Left cardiac atrium (tissue), 4 donors: ENCODE data around the gene FGGY. TPM values are rescaled to one million over a fixed set of nuclear protein-coding genes. Genes with fewer than 3 reads are reported as not detected.

Source experiments
- ATAC-seq, 2 donors: fragments of 200-7000 bp; cut with Tn5 transposase; one replicate each; pipeline ENCODE4 v1.9.1; 2020; ENCODE audit warnings: mild to moderate bottlenecking in 2 of 2, moderate library complexity in 2 of 2
- DNase-seq: peaks from one replicate; pipeline ENCODE4 v3.0.0-alpha.2; 2020
- intact Hi-C, 2 donors: fragments of 100-400 bp; cut with DNase I; formaldehyde crosslinking; loops; one replicate each; pipeline versions ENCODE4 v1.14.1 to v1.15.1; 2022 to 2023
- total RNA-seq, 2 donors: library from RNA; stranded (reverse); fragmentation: NEBNext Ultra II Directional; extraction: Animal tissue kit (Norgen Biotek cat#: 25700); gene quantifications; one replicate each; pipeline ENCODE4 v1.2.1, GENCODE V29; 2021
- donor health status: DM: no; HTN: yes; CAD: no.
- donor health status: DM: no; HTN: yes; CAD: no; lungs with severe emphysema.
- donor health status: DM: yes; HTN: yes; CAD: no.
- donor health status: Dilated cardiomyopathy.

The FGGY gene
- total RNA-seq, 2 donors from 2014 or later = 14.0 to 21.6 TPM

DNA sequence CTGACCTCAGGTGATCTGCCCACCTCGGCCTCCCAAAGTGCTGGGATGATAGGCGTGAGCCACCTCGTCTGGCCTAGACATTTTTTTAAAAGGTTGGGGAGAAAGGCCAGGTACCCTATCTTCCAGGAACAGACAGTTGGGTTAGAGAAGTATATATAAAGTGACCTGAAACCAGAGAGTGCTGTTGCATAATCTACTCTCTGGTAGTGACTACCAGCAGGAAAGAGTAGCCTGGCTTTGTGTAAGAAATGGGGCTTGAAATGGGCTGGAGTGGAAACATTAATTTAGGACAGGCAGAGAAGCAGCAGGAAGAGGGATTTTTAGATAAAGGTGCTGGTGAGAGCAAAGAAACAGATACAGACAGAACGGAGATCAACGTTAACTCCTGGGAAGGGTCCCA, 392.1 kb downstream of the FGGY start:
- intact Hi-C loops = no loop called here
- DNase-seq (no peak), ATAC-seq (no peak)

DNA sequence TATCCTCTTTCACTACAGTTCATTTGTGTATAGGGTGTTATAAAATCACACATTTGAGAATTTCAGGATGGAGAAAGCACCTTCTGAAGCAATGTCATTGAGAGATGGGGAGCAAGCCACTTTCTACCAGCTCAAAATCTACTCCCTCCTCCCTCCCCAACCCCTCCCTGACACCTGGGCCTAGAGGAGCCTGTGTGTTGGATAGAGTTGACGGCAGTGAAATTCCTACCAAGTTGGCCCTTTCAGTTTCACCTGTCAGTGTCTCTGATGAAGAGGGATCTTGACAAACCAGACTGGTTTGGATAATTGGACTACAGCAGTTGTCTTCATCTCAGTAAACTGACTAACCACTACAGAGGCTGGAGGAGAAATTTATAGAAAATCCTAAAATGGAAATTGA, 392.8 kb downstream of the FGGY start:
- ATAC-seq (no peak), DNase-seq (no peak)
- intact Hi-C loops = no loop called here

DNA sequence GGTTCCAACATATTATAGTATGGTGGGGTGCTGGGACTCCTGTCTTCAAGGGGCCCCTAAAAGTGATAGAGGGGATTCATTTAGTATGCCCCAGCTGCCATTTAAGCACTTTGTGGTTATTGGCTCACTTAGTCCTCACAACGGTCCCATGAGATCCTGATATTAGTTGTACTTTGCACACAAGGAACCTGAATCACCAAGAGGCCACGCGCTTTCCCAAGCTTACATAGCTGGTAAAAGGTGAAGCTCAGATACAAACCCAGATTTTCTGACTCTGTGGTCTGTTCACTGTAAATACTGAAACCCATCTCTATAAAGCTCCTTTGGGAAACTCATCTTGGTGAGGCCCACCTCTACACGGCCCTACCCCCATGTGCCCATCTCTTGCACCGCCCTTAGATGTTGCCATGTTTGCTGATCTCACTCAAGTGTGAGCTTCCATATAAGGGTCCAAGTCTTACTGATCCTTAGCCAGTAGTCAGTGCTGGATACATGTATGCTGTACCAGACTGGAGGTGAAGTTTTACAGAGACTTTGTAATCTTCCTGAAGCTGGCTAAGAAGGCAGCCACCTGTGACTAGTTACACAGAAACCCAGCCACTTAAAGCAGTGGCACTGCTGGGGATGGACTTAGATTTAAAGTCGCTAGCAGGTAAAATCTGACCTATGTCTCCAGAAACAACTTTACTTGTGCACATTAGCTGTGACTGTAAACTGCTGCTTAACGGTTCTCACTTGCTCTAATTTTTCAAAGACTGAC, 393.5 kb downstream of the FGGY start:
- no peak for ATAC-seq
- no peak for DNase-seq
- intact Hi-C loops = no loop called here

DNA sequence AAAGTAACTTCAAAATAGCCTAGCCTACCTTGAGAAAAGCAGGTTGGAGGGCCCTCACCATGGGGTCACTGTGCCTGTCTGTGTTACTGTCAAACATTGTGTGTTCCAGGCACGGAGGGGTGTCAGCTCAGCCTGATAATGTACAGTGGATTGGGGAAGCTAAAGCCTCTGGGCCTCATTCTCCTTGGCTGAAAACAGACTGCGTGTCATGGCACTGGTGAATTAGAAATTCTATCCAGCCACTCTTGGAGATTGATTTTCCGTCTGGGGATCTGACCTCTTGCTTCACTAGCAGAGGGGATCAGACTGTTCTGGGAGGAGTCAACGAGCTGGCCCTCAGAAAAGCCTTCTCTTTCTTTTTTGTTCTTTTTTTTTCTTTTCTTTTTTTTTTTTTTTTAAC, 394.4 kb downstream of the FGGY start:
- peak; percentile 74 to 92 for ATAC-seq
- DNase-seq = peak; percentile 31
- intact Hi-C loops = no loop called here

DNA sequence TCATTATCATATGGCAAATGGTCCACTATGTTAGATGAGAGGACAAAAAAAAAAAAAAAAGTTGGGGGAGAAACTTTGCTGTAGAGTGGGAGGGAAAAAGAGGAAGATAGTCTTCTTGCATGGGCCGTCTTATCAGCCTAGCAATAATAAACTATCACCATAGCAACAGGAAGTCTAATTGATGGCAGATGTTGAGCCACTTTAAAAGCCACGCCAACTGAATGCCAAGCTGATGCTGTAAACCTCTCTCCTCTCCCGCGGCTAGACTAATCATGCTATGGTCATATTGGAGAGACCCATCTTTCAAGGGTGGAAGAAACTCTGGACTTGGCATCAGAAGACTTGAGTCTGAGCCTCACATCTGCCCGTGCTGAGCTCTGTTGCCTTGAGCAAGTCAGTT, 395.7 kb downstream of the FGGY start:
- ATAC-seq (peak; percentile 54 to 79), DNase-seq (no peak)
- intact Hi-C loops = no loop called here

DNA sequence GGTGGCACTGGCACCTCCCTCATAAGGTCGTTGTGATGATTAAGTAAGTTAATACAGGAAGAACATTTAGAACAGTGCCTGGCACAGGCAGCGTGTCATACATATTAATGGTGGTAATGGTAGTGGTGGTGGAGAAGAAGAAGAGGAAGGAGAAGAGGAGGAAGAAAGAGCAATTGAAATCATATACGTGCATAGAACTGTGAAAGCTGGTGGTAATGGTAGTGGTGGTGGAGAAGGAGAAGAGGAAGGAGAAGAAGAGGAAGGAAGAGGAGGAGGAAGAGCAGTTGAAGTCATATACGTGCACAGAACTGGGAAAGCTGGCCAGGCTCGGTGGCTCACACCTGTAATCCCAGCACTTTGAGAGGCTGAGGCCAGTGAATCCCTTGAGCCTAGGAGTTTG, 396.5 kb downstream of the FGGY start:
- DNase-seq (no peak), ATAC-seq (peak in 1 of 2 donors; percentile 5)
- intact Hi-C loops = no loop called here

DNA sequence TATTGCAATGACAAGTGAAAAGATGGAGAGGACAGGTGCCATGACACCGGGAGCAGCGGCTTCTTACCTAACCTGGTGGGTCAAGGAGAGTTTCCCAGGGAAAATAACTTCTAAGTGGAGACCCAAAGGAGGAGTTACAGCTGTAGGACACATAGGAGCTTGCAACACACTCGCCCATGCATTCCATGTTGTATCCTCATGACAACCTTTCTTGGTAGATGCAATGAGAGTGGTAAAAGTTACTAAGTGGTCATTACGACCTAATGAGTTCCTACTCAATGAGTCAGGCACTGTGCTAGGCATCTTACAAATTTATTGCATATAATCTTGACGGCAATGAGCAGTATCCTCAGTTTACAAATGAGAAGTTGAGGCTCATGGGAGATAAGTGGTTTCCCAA, 398.4 kb downstream of the FGGY start:
- intact Hi-C loops = loop anchor here in 1 of 2 donors (5.0 kb wide), 1 partner anchor 398 kb away; the partner anchor contains the start of gene FGGY
- no peak for DNase-seq
- no peak for ATAC-seq

DNA sequence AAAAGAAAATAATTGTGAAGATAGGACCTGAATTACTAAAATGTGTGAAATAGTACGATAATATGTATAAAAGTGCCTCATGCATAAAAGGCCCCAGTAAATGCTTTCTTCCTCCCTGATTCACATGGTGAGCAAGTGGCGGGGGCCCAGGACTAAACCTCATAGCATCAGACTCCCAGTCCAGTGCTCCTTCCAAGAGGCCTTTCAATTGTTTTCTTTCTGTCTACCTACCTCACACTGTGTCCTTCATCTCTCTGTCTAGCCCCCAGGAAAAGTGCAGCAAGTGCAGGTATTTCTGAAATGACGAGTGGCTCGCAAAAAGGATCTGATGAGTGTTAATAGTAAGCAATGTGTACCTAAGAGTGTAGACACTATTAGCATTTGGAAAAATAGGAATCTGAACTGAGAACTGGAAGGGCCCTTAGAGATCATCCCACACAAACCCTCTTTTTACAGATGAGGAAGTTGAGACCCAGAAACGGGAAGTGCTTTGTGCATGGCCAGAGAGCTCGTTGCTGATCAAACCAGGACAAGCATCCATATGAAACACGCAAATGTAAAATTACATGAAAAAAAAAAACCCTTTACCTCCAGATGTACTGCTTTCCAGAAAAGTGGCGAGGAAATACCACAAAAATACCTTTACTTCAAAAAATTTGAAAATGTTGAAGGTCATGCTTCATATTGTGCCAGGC, 399.7 kb downstream of the FGGY start:
- intact Hi-C loops = loop anchor here in 1 of 2 donors (5.0 kb wide), 1 partner anchor 399 kb away; the partner anchor contains the start of gene FGGY
- no peak for DNase-seq

DNA sequence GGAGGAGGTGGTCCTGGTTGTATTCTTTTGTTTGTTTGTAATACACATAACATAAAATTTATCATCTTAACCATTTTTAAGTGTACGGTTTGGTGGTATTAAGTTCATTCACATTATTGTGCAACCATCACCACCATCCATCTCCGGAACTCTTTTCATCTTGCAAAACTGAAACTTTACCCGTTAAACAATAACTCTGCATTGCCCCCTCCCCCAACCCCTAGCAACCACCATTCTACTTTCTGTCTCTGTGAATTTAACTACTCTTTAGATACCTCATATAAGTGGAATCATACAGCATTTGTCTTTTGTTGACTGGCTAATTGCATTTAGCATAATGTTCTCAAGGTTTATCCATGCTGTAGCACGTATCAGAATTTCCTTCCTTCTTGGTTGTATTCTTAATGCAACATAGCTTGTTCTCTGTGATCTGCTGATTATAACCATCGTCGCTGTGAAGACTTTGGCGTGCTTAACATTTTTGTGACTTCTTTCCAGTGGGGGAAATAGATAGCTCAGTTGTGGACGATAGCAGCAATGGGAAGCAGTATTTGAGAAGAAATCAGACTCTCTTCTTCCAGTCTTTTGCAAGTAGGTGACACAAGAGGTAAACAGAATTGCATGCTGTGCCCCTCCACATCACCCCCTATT, 400.4 kb downstream of the FGGY start:
- DNase-seq (no peak), ATAC-seq (peak in 1 of 2 donors; percentile 38)
- intact Hi-C loops = loop anchor here in 1 of 2 donors (5.0 kb wide), 1 partner anchor 400 kb away; the partner anchor contains the start of gene FGGY

More for the DNA sequence above, 399.7 kb downstream of the FGGY start:
- ATAC-seq = peak in 1 of 2 donors; percentile 38

DNA sequence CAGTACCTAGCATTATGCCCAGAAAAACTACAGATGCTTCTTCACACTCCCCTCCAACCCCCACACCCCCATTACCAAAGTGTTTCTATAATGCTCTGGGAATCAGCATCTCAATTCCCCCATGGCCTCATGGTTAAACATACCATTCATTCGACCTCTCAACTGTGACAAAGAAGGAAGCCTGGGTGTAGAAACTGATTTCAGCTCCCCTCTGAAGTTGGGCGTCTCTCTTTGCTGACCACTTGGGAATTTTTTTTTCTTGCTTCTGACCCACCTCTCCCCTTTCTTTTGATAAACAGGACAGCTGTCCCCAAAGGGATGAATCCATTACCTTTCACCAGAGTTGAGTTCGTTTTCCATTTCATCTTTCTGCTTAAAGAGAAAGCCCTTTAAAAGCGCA, 401.5 kb downstream of the FGGY start:
- ATAC-seq (no peak), DNase-seq (no peak)
- intact Hi-C loops = loop anchor here in 1 of 2 donors (5.0 kb wide), 1 partner anchor 401 kb away; the partner anchor contains the start of gene FGGY

DNA sequence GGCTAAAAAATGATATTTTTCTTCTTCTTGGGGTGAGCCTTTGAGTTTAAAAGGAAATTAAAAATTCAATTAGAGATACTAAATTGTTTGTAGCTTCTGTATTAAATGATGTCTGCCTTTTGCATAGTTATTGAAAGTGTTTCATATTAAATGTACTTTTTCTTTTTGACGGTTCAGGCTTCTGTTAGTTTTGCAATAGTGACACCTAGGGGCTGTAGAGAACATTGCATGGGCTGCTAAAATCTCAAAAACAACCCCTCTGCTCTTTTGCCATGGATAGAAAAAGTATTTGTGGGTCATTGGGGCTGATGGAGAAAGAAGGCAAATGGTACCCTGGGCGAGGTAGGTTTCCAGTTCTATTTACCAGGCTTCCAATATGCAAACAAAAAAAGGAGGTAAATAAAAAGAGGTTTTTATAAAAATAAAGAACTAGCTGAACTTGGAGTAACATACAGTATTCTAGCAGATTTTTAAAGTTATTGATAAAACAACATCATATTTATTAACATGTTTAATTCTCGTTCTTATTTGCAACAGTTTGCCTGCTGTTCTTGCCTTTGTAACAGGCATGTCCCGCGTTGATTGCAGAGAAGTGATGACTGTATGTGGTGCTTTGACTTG, 402.4 kb downstream of the FGGY start:
- intact Hi-C loops = loop anchor here in 1 of 2 donors (5.0 kb wide), 1 partner anchor 402 kb away; the partner anchor contains the start of gene FGGY
- no peak for DNase-seq
- peak; percentile 23 to 53 for ATAC-seq

DNA sequence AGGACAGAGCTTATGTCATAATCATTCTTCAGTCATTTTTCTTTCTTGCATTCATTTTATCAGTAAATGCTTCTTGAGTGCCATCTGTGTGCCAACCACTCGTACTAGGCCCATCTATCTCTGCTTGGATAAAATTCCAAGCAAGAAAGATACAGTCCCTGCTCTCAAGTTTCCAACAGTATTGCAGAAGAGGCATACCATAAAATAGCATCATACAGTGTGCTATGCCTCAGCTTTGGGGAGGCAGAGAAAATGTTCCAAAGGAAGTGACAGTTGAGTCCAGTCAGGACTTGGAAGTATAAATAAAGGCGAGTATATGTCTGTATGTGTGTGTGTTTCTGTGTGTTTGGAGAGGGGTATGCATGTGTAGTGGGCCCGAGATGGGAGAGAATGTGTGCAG, 404.5 kb downstream of the FGGY start:
- intact Hi-C loops = loop anchor here (2.0 to 10.0 kb wide), 4 partner anchors 53 to 963 kb away; partner anchors contain the start of gene JUN (in 1 of the 2)
- ATAC-seq = no peak
- DNase-seq = no peak

DNA sequence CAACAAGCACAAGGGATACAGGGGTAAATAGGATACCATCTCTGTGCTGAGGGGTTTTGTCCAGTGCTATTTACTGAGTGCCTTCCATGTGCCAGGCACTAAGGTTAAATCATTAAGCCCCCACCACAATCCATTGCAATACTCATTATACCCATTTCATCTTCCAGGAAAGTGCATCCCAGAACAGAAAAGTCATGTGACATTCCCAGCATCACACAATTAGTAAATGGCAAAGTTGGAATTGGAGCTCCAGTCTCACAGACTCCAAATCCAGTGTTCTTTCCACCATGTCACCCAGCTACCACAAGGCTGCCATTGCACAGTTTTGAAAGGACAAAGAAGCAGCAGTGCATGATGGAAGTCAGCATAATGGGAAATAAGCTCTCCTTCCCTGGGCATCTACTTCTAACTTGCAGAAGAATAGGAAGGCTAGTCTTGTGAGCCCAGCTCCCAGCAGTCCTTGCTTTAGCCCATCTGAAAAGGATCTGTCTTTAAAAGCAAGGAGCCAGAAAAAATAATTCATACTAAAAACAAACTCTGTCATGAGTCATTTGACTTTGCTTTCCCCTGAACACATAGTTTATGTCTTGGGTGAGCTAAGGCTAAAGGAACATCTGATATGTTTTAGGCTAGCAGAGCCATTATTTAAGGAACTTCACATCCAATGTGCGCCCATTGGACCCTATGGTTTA, 406.5 kb downstream of the FGGY start:
- DNase-seq (no peak), ATAC-seq (peak in 1 of 2 donors; percentile 45)
- intact Hi-C loops = loop anchor here (5.0 to 10.0 kb wide), 3 partner anchors 51 to 959 kb away; partner anchors contain the start of gene JUN (in 1 of the 2)

DNA sequence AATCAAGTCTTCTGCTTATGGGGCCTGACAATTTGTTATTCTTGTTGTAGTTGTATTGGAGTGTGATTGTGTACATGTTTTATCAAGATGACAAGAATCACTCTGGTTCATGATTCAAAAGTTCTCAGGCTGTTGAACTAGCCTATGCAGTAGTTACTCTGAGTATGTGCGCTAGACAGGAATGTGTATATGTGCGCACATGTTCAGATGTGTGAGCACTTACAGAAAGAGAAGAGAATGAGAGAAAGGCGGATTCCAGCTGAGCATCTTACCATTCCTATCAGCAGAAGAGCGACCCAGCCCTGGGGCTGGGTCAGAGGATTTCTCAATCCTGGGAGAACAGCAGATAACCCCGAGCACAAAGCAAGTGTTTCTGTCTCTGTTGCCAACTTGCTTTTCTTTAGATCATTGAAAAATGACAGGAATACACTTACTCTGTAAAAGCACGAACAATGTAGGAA, 407.1 kb downstream of the FGGY start:
- intact Hi-C loops = loop anchor here (5.0 to 10.0 kb wide), 3 partner anchors 51 to 959 kb away; partner anchors contain the start of gene JUN (in 1 of the 2)
- ATAC-seq (peak in 1 of 2 donors; percentile 27), DNase-seq (peak; percentile 26)

DNA sequence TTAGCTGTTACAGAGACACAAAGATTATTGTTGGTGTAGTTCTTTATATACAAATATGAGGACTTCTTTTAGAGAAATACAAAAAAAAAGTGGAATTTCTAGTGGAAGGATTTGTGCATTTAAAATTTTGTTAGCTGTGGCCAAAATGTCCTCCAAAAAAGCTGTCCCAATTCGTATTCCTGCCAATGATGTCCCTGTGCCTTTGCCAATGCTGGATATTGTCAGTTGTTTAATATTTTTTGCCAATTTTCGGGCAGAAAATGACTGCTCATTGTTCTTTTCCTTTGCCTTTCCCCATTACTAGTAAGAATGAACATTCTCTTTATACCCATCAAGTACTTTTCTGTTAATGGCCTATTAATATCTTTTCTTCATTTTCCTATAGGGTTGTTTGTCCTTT, 407.8 kb downstream of the FGGY start:
- DNase-seq (no peak), ATAC-seq (no peak)
- intact Hi-C loops = loop anchor here (5.0 to 10.0 kb wide), 3 partner anchors 50 to 960 kb away; partner anchors contain the start of gene JUN (in 1 of the 2)

DNA sequence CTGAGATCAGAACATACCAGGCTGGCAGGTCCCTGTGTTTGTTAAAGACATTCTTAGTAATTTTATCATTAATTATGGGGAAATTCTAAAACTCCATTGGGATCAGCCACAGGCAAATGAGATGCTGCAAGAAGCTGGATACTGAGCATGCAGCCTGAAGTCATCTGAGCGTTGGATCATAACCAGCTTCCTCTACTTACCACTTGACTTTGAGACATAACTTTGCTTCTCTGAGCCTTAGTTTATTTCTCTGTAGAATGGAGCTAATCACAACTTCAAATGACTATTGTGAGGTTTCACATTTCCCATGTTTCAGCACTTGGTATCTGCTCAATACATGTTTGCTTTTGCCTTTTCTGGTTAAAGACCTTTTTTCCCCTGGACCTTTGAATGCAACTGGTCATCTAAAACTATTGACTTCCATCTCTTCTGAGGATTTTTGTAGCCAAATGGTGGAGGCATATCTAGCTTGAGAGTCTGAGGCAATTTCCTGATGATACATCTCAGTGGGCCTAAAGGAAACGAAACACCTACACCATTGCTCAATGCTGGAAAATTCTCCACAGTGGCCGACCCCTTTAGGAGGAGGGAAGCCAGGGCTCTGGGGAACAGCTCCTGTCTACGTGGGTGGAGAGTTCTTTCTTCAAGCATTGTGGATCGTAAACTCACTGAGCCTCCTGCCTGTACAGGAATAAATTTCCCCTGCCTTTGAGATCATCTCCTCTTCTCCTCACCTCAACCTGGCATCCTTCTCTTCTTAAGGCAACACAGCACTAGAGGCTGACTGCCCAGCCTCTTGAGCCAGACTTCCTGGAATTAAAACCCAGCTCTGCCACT, 408.8 kb downstream of the FGGY start:
- peak; percentile 52 for DNase-seq
- intact Hi-C loops = loop anchor here (10.0 kb wide), 2 partner anchors 49 to 961 kb away; no protein-coding TSS in a partner anchor
- peak in 1 of 2 donors; percentile 63 for ATAC-seq

DNA sequence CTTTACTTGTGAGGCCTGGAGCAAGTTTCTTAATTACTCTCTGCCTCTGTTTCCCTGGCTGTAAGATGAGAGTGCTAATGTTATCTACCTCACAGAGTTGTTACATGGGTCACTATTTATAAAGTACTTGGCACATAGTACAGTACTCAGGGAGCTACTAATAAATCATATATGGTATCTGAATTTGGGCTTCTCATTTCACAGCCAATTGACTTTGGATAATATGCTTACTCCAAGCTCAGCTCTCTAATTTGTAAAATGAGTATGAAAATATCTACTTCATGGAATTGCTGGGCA, 409.4 kb downstream of the FGGY start:
- ATAC-seq (no peak), DNase-seq (no peak)
- intact Hi-C loops = loop anchor here (10.0 kb wide), 2 partner anchors 49 to 961 kb away; no protein-coding TSS in a partner anchor
